Medulla oblongata (tissue), 1 donor: Measurements from ENCODE around the gene MAP4K2.

Experiments
- DNase-seq: peaks from one replicate; pipeline ENCODE4 v3.0.0-alpha.2; 2015; ENCODE audit errors: extremely low spot score

Gene MAP4K2

GRCh38 chr11:64792482-64792881 is 10.5 kb downstream of the MAP4K2 start:
- DNase-seq, result no peak

GRCh38 chr11:64791781-64792291 is 11.2 kb downstream of the MAP4K2 start:
- no peak for DNase-seq

- no peak for DNase-seq
These were observed 12.6 kb downstream of the MAP4K2 start for GRCh38 chr11:64790205-64791095.

GRCh38 chr11:64789331-64790204 is 13.4 kb downstream of the MAP4K2 start:
- no peak for DNase-seq

- no peak for DNase-seq
These were observed 14.4 kb downstream of the MAP4K2 start for GRCh38 chr11:64788321-64789215.

GRCh38 chr11:64787526-64788320 is 15.3 kb downstream of the MAP4K2 start:
- peak; percentile 60 for DNase-seq

GRCh38 chr11:64786308-64786707 is 16.7 kb downstream of the MAP4K2 start:
- DNase-seq, result no peak

- no peak for DNase-seq
These were observed 18.0 kb downstream of the MAP4K2 start for GRCh38 chr11:64784813-64785581.

- DNase-seq, result peak; percentile 100
These were observed 24.3 kb downstream of the MAP4K2 start, which contains the start of gene SF1 for GRCh38 chr11:64778473-64779298. Gene SF1, minus strand, starts transcription at chr11:64778542. Its CDS starts 150 bp downstream, at chr11:64778392.

- DNase-seq, result no peak
These were observed 24.9 kb downstream of the MAP4K2 start for GRCh38 chr11:64778223-64778472.

- peak; percentile 89 for DNase-seq
These were observed 25.4 kb downstream of the MAP4K2 start for GRCh38 chr11:64777449-64778222.

GRCh38 chr11:64776875-64777274 is 26.1 kb downstream of the MAP4K2 start:
- no peak for DNase-seq

- no peak for DNase-seq
These were observed 26.6 kb downstream of the MAP4K2 start for GRCh38 chr11:64776425-64776824.

- DNase-seq, result no peak
These were observed 28.9 kb downstream of the MAP4K2 start for GRCh38 chr11:64774144-64774543.

- DNase-seq, result no peak
These were observed 30.6 kb downstream of the MAP4K2 start for GRCh38 chr11:64772303-64773018.

GRCh38 chr11:64771861-64772260 is 31.2 kb downstream of the MAP4K2 start:
- no peak for DNase-seq

- DNase-seq, result no peak
These were observed 32.9 kb downstream of the MAP4K2 start for GRCh38 chr11:64770120-64770519.

GRCh38 chr11:64769283-64769682 is 33.7 kb downstream of the MAP4K2 start:
- no peak for DNase-seq
